SW480 (cell line): ENCODE measurements around the gene IFIT5.
"Not testable (repeated sequence)": the region's sequence is repeated elsewhere in the genome, so short reads cannot be mapped to it uniquely, and the experiment has no call there.

Source experiments
- DNase-seq: peaks from one replicate; pipeline ENCODE4 v3.0.0-alpha.2; 2016; ENCODE audit warnings: low spot score

IFIT5 gene

DNA sequence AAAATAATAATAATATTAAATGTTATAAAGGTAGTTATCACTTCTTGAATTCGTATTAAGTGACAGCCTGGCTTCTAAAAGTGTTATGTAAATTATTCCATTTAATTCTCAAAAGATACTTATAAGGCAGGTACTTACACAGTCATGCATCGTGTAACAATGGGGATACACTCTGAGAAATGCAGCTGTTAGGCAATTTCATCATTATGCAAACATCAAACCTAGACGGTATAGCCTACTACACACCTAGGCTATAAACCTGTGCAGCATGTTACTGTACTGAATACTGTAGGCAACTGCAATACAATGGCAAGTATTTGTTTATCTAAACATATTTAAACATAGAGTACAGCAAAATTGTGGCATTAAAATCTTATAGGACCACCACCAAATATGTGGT, 20.5 kb upstream of the IFIT5 start:
- DNase-seq: no peak

DNA sequence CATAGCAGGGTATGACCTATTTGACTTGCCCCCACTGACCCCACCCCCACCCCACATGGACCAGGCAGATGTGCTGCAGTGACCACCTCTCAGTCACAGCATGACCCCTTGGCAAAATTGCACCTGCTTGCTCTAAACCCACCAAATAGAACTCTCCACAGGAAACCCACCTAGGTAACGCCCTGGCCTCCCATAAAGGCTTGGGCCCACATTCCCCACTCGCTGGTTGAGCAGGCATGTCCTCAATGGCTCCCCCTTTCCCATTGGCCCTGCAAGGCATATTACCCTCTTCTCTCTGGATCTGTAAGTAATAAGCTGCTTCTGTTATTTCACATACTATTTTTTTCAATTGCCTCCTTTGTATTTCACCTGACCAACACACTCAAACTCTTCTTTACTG, 19.2 kb upstream of the IFIT5 start:
- DNase-seq: no peak

DNA sequence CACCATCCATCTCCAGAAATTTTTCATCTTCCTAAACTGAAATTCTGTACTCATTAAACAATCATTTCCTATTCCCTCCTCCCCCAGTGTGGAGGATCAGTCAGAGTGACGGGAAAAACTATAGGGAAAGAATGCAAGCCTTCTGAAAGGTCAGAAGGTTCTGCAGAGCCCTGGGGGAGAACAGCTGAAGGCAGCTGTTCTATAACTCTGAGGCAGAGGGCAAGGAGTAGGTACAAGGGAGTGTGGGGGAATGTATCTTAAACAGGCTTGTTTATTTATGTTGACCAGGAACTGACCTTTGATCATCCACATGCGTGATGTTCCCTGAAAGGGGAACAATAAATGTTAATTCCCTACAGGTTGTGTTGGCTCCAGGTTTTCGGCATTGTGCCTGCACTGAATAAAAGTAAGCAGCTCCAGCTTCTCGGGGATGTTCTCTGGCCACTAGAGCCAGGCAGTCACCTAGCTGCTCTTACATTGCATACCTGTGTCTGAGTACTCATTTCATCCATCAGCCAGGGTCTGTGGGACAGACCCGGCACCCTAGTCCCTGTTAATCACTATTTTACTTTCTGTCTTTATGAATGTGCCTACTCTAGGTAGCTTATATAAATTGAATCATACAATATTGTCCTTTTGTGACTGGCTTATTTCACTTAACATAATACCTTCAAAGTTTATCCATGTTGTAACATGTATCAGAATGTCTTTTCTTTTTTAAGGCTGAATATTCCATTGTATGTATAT, 16.2 kb upstream of the IFIT5 start:
- no peak for DNase-seq

DNA sequence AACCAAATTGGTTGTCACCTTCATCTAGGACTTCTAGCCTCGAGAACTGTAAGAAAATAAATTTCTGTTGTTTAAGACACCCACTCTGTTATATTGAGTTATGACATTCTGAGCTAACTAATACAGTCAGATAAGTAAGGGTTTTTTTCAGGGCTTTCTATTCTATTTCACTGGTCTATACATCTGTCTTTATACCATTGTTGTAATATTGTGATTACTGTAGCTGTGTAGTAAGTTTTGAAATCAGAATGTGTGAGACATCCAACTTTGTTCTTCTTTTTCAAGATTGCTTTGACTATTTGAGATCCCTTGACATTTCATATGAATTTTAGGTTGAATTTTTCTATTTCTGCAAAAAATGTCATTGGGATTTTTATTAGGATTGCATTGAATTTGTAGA, 14.4 kb upstream of the IFIT5 start:
- DNase-seq: no peak

DNA sequence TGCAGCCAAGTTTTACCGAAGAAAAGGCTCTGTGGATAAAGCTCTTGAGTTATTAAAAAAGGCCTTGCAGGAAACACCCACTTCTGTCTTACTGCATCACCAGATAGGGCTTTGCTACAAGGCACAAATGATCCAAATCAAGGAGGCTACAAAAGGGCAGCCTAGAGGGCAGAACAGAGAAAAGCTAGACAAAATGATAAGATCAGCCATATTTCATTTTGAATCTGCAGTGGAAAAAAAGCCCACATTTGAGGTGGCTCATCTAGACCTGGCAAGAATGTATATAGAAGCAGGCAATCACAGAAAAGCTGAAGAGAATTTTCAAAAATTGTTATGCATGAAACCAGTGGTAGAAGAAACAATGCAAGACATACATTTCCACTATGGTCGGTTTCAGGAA, 11.3 kb upstream of the IFIT5 start:
- no peak for DNase-seq

DNA sequence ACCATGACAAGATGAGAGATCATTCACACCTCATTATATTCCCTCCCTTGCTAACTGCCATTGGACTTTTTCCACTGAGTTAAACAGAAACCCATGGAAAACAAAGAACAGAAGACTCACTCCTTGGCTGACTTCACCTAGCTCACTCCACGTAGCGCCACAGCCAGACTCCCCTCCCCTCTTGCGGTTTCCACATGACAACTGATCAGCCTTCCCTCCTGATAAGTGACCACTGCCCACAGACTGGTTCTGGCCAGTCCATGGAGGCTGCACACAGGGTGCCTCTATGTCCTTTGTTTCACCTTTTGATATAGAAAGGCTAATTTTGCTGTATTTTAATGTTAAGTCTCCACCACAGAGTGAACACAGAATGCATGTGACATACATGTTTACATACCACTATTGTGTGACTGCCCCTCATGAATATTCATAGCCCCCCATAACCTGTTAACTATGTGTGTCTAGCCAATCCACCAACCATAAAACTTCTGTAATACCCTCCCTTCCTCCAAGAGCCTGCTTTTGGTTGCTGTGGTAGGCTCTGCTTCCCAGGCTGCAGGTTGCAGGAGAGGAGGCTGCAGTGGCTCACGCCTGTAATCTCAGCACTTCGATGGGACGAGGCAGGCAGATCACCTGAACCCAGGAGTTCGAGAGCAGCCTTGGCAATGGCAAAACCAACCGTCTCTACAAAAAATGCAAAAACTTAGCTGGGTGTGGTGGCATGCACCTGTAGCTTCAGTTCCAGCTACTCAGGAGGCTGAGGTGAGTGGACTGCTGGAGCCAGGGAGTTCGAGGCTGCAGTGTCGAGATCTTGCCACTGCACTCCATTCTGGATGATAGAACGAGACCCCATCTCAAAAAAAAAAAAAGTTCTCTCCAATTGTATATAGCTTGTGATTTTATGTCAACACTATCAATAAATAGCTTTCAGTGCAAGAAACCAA, 10.0 kb upstream of the IFIT5 start:
- no peak for DNase-seq

DNA sequence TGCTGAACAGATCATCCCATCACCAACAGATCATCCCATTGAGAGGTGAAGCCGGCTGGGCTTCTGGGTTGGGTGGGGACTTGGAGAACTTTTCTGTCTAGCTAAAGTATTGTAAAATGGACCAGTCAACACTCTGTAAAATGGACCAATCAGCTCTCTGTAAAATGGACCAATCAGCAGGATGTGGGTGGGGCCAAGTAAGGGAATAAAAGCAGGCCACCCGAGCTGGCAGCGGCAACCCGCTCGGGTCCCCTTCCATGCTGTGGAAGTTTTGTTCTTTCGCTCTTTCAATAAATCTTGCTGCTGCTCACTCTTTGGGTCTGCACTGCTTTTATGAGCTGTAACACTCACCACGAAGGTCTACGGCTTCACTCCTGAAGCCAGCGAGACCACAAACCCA, 8.2 kb upstream of the IFIT5 start:
- DNase-seq: not testable (repeated sequence)

DNA sequence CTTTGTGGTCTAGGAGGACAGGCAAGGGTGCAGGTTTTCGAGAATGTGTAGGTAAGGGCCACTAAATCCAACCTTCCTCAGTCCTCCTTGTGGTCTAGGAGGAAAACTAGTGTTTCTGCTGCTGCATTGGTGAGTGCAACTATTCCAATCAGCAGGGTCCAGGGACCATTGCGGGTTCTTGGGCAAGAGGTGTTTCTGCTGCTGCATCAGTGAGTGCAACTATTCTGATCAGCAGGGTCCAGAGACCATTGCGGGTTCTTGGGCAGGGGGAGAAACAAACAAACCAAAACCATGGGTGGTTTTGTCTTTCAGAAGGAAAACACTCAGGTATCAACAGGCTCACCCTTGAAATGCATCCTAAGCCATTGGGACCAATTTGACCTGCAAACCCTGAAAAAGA, 6.6 kb upstream of the IFIT5 start:
- DNase-seq: not testable (repeated sequence)

DNA sequence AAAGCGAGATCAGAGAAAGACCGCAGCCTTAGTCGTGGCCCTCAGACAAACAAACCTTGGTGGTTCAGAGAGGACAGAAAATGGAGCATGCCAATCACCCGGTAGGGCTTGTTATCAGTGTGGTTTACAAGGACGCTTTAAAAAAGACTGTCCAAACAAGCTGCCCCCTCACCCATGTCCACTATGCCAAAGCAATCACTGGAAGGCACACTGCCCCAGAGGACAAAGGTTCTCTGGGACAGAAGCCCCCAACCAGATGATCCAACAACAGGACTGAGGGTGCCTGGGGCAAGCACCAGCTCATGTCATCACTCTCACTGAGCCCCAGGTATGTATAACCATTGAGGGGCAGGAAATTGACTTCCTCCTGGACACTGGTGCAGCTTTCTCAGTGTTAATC, 5.1 kb upstream of the IFIT5 start:
- not testable (repeated sequence) for DNase-seq

DNA sequence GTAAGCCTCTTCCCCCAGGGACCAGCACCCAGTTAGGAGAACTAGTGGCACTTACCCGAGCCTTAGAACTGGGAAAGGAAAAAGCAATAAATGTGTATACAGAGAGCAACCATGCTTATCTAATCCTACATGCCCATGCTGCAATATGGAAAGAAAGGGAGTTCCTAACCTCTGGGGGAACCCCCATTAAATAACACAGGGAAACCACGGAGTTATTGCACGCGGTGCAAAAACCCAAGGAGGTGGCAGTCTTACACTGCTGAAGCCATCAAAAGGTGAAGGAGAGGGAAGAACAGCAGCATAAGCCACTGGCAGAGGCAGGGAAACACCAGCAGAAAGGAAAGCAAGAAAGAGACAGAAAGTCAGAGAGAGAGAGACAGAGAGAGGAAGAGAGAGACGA, 3.8 kb upstream of the IFIT5 start:
- DNase-seq: not testable (repeated sequence)

DNA sequence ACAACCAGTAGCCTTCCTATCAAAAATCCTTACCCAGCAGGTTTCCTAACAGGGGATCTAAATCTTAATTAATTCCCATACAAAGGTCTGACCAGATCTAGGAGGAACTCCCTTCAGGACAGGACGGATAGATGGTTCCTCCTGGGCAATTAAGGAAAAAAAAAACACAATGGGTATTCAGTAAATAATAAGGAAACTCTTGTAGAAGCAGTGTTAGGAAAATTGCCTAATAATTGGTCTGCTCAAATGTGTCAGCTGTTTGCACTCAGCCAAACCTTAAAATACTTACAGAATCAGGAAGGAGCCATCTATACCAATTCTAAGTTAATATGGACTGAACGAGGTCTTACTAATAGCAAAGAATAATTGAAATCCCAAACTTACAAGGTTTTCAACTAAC, 3.2 kb upstream of the IFIT5 start:
- not testable (repeated sequence) for DNase-seq

DNA sequence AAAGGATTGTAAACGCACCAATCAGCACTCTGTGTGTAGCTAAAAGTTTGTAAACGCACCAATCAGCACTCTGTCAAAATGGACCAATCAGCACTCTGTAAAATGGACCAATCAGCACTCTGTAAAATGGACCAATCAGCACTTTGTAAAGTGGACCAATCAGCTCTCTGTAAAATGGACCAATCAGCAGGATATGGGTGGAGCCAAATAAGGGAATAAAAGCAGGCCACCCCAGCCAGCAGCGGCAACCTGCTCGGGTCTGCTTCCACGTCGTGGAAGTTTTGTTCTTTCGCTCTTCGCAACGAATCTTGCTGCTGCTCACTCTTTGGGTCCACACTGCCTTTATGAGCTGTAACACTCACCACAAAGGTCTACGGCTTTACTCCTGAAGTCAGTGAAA, 2.1 kb upstream of the IFIT5 start:
- DNase-seq: not testable (repeated sequence)

DNA sequence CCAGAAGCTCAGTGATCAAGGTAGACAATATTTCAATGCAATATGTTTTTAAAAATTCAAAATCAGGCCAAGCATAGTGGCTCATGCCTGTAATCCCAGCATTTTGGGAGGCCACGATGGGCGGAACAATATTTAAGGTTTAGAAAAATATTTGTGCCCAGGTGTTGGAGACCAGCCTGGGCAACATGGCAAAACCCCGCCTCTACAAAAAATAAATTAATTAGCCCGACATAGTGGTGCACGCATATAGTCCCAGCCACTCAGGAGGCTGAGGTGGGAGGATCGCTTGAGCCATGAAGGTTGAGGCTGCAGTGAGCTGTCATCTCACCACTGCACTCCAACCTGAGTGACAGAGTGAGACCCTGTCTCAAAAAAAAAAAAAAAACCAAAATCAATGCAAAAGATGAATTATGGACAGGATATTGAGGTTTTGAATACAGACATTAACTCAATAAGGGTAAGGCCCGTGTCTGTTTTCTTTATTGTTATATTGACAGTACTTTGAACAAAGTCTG, 913 bp upstream of the IFIT5 start:
- DNase-seq: no peak

DNA sequence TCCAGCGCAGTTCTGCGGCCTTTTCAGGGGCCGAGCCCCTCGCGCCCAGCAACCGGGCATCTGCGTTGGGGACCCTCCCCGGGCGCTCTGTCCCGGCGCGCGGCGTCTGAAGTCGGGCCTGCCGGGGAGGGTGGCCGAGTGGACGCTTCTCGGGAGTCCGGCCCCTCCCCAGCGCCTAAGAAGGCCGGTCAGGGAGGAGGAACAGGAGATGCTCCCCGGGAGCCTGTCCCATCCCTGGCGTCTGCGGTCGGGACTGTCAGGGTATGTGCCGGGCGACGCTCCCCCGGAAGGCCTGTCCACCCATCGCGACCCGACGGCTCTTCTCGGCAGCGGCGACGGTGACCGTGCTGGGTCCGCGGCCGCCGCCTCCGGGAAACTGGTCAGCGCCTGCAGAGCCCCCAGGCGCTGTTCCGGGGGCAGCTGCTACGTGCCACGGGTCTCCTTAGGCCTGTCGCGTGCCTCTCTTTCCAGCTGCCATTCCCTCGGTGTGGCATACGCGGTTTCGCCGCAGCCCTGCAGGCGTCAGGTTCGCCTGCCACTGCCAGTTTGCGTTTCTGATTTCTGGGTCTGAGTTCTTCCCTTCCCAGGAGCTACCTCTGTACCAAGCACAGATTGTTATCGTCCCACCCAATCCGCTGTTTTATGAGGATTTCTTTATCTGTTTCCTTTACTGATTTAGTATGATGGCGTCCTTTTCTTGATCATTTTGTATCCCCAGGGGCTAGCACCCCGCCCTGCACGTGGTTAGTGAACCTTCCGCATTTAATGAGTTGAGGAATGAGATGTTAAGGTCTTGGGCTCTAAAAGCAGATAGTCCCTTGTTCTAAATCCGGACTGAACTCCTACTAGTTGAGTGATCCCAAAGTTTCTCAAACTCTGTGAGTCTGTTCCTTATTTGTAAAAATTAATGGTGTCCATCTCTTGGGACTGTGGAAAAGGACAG, 782 bp downstream of the IFIT5 start:
- DNase-seq: peak; percentile 42

DNA sequence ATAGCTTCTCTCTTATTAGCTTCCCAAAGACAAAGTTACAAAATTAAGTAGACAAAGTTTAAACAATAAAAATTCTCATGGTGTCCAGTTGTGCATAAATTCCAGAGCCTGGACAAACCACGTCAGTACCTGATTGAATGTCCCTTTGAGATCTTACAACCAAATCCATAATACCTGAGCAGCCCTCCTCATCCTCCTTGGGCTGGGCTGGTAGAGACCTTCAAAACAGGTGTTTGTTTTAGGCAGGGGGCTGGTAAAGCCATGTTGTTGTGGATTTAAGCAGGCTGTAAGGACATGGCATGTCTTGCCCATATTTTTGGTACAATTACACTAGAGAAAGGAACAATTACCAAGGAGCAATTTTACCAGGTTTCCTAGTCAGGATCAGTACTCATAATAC, 2.1 kb downstream of the IFIT5 start:
- DNase-seq: no peak

DNA sequence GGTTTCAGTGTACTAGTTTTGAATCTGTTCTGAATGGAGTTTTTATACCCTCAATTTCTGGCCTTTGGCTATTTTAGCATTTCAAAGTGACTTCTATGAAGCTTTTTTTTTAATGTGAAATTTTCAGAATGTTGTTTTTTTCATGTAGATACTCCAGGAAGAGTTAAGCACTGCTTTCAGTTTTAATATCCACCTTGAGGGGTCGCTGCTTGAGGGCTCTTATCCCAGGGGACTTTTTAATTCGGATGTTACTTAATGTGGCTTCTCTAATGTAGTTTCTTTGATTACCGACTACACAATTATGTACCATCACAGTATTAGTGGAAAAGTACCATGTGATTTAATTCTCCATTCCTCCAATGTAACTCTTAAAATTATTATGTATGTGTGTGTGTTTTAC, 5.2 kb downstream of the IFIT5 start:
- DNase-seq: no peak

DNA sequence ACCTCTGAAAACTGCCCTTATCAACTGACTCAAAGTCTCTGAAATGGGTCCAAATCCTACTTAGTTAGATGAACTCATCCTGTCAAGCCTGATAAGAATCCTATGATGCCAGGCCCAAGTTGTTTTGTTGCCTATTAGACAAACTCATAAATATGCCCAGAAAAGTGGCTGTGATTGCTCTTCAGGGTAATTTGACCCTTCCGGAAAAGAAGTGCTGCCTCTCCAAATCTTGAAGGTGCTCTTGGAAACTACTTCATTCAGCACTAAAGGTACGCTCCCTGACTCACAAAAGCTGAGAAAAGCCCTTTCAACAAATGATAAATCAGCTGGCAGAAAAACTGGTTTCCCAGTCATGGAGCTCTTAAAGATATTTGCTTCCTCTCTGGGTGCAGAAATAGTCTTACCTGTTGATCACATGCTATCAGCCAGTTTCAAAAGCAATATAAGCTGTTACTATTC, 6.7 kb downstream of the IFIT5 start:
- DNase-seq: no peak

DNA sequence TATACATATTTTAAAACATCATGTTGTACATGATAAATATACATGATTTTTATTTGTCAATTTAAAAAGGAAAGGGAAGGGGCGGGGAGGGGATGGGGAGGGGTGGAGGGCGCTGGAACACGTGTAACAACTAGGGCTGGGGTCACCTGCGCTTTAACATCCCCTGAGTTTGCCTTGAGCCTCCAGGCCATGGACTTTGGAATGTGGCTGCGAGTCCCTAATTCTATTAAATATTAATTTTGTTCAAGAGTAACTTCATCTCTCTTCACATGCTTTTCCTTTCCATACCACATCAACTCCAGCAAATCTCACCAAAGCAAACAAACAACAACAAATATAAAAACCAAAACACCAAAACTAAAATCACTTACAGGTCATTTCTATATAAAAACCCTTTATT, 10.6 kb downstream of the IFIT5 start:
- DNase-seq: no peak

DNA sequence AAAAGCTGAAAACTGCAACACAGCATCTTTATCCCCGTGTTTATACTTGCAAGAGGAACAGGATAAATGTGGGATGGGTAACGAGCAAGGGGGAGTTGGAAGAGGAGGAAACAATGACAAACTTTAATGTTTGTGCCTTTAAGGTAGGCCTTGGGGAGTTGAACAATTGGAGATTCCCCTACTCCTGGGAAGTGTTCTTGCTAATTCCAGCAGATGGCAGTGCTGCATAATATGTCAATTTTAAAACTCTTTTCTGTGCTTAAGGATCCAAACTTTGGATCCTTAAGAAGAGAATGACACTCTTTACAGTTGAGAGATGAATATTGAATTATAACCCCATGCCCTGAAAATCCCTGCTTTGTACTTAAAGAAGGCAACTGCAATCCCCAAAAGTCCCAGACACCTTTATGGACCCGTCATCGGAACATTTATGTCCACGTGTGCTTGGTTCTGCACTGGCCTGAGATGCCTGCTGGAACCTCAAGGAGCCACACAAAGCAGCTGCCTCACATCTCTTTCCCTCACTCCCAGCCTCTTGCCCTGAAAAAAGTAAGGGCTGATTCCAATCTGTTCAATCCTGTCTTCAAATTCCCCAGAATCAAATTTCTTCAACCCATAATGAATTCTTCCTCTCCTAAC, 12.0 kb downstream of the IFIT5 start:
- DNase-seq: peak; percentile 51

DNA sequence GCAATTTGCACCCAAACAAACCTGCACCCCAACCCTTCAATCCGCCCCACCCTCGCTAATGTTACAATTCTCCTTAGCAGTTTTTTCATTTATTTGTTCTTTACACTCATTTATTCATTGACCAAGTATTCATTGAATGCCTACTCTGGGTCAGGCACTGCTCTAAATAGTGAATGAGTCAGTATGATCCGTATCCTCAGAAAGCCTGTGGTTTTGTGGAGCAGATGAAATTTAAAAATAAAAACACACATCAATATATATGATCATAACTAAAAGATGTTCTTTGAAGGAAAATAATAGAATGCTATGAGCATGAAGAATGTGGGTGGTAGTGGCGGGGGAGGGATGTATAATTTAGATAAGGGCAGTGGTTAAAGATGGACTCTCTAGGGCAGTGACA, 13.3 kb downstream of the IFIT5 start:
- DNase-seq: no peak

DNA sequence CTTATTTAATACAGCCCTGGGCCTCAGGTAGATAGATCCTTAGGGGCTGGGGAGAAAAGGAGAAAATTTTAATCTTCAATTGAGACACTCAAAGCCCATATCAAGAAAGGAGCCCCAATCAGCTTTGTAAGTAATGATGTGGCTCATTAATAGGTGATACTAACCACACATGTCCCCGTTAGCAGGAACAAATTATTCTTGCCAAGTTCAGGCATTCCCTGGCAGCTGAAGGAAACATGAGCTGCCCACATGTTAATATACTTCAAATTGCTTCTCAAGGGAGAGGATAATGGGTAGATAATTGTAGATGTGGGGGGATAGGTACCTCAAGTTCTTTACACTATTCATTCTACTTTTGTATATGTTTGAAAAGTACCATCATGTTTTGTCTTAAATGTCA, 14.5 kb downstream of the IFIT5 start:
- no peak for DNase-seq
